Measurements from ENCODE around the gene SMURF2.

- TF ChIP-seq CTCF (conservative IDR thresholded peaks at IDR 0.05; ENCODE audit: low read depth, low read length) (no peak), POLR2A (IDR thresholded peaks at IDR 0.05; ENCODE audit: low read depth, low read length) (no peak), CHD1 (IDR thresholded peaks at IDR 0.05; ENCODE audit: low read depth, low read length) (no peak), USF2 (IDR thresholded peaks at IDR 0.05; ENCODE audit: low read depth, low read length) (no peak)
Measured at GRCh38 chr17:64583038-64583437, 79.1 kb downstream of the SMURF2 start.

Measured in IMR-90 (cell line).